ENCODE data around the gene CUL4A. TPM values are rescaled to one million over a fixed set of nuclear protein-coding genes. Genes with fewer than 3 reads are reported as not detected.

The CUL4A gene
- total and polyA plus RNA-seq, 9 of the 15 experiments (the other 6 are each of a cell fraction or from before 2014, with no cell fraction given), result 21.1 to 92.0 (median 63.2) TPM

DNA sequence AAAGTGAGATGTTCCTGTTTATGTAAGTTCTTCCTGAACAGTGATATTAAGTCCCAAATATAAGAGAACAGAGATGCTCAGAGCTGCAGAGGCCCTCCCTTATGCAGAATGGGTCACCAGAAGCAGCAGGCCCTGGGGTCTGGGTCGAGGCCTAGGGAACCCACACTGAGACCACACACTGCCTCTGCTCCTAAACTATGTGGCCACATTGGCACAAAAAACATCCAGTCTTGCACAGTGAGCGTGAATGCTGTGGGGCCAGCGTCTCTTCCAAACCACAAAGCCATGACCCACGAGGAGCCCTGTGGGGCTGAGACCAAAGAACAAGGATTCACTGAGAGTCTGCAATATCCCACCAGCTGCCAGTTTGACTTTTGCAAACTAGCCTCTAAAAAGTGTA is 27.4 kb upstream of the CUL4A start:
- 95% methylated on average over 3 of the region's 4 CpGs for WGBS (ENCODE audit: insufficient coverage, low coverage, missing lambda C conversion rate)
- H3K4me1 ChIP-seq (replicated peaks in 1 of 2; ENCODE audit: control insufficient read depth in 2 of 2, insufficient read depth in 2 of 2, low read length in 2 of 2), result peaks cover 0 to 8% of the 10 kb centered on the region in 2 experiments; a peak in 3 of 5 replicates
- no peaks in the 10 kb centered on the region for H3K9me3 ChIP-seq (replicated peaks; ENCODE audit: control insufficient read depth, insufficient read depth, low read depth, low read length)
- FAIRE-seq, result no peak
- H3K27me3 ChIP-seq (ENCODE audit: control insufficient read depth in 2 of 2, insufficient read depth in 2 of 2, low read length in 2 of 2), result no peaks in the 10 kb centered on the region
- DNase-seq (ENCODE audit: extremely low read depth in 1 of 4, low spot score in 3 of 4), result no peak
- ATAC-seq, result no peak
- H4K20me1 ChIP-seq (replicated peaks; ENCODE audit: control insufficient read depth, insufficient read depth, low read length), result peaks cover 4% of the 10 kb centered on the region
- no peak overlapping the region for H3K9ac ChIP-seq (ENCODE audit: insufficient read depth in 1 of 2, low read depth in 2 of 2, low read length in 2 of 2)
- peaks cover 2% of the 10 kb centered on the region; the same call in 2 of the 3 replicates for H3K79me2 ChIP-seq (ENCODE audit: control insufficient read depth, insufficient read depth, low read length)
- in situ Hi-C loops (cut with MboI) (no loop called here), intact Hi-C loops (cut with micrococcal nuclease) (no loop called here)
- no peak overlapping the region for H2AFZ ChIP-seq (ENCODE audit: low read depth, low read length)
- BruUV-seq (replicated peaks), result no TSS peak
- no peak overlapping the region for H3K27ac ChIP-seq (ENCODE audit: extremely low read depth, low read depth, low read length)
- H3K36me3 ChIP-seq (ENCODE audit: control insufficient read depth, insufficient read depth, low read length), result peaks cover 95% of the 10 kb centered on the region
- H3K4me3 ChIP-seq, result no peak overlapping the region
- no peak overlapping the region for H3K4me2 ChIP-seq (ENCODE audit: insufficient read depth, low read length)
- H3K9me1 ChIP-seq (ENCODE audit: control insufficient read depth, insufficient read depth, low read length), result peaks cover 3% of the 10 kb centered on the region
- ChIA-PET POLR2A (no interaction called here), CTCF (ENCODE audit: low intra/inter-chr PET ratio) (no interaction called here)
- TF ChIP-seq, protein P1, sequence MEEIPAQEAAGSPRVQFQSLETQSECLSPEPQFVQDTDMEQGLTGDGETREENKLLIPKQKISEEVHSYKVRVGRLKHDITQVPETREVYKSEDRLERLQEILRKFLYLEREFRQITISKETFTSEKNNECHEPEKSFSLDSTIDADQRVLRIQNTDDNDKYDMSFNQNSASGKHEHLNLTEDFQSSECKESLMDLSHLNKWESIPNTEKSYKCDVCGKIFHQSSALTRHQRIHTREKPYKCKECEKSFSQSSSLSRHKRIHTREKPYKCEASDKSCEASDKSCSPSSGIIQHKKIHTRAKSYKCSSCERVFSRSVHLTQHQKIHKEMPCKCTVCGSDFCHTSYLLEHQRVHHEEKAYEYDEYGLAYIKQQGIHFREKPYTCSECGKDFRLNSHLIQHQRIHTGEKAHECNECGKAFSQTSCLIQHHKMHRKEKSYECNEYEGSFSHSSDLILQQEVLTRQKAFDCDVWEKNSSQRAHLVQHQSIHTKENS (CRISPR knock-in tag; IDR thresholded peaks at IDR 0.05), result no peak
- TF ChIP-seq TBP (optimal IDR thresholded peaks at IDR 0.05; ENCODE audit: low read depth, low read length), result no peak
- TF ChIP-seq, protein P2, sequence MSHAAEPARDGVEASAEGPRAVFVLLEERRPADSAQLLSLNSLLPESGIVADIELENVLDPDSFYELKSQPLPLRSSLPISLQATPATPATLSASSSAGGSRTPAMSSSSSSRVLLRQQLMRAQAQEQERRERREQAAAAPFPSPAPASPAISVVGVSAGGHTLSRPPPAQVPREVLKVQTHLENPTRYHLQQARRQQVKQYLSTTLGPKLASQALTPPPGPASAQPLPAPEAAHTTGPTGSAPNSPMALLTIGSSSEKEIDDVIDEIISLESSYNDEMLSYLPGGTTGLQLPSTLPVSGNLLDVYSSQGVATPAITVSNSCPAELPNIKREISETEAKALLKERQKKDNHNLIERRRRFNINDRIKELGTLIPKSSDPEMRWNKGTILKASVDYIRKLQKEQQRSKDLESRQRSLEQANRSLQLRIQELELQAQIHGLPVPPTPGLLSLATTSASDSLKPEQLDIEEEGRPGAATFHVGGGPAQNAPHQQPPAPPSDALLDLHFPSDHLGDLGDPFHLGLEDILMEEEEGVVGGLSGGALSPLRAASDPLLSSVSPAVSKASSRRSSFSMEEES (CRISPR knock-in tag; IDR thresholded peaks at IDR 0.05), result no peak
- no peak for TF ChIP-seq BRD4 (IDR thresholded peaks at IDR 0.05)
- TF ChIP-seq, protein P3, sequence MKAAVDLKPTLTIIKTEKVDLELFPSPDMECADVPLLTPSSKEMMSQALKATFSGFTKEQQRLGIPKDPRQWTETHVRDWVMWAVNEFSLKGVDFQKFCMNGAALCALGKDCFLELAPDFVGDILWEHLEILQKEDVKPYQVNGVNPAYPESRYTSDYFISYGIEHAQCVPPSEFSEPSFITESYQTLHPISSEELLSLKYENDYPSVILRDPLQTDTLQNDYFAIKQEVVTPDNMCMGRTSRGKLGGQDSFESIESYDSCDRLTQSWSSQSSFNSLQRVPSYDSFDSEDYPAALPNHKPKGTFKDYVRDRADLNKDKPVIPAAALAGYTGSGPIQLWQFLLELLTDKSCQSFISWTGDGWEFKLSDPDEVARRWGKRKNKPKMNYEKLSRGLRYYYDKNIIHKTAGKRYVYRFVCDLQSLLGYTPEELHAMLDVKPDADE (conservative IDR thresholded peaks at IDR 0.05; ENCODE audit: control insufficient read depth, low read depth, low read length), result no peak
- TF ChIP-seq KLF10 (CRISPR knock-in tag; IDR thresholded peaks at IDR 0.05), result no peak
- TF ChIP-seq PHB2 (IDR thresholded peaks at IDR 0.05; ENCODE audit: low read depth), result no peak
- TF ChIP-seq, protein P4, sequence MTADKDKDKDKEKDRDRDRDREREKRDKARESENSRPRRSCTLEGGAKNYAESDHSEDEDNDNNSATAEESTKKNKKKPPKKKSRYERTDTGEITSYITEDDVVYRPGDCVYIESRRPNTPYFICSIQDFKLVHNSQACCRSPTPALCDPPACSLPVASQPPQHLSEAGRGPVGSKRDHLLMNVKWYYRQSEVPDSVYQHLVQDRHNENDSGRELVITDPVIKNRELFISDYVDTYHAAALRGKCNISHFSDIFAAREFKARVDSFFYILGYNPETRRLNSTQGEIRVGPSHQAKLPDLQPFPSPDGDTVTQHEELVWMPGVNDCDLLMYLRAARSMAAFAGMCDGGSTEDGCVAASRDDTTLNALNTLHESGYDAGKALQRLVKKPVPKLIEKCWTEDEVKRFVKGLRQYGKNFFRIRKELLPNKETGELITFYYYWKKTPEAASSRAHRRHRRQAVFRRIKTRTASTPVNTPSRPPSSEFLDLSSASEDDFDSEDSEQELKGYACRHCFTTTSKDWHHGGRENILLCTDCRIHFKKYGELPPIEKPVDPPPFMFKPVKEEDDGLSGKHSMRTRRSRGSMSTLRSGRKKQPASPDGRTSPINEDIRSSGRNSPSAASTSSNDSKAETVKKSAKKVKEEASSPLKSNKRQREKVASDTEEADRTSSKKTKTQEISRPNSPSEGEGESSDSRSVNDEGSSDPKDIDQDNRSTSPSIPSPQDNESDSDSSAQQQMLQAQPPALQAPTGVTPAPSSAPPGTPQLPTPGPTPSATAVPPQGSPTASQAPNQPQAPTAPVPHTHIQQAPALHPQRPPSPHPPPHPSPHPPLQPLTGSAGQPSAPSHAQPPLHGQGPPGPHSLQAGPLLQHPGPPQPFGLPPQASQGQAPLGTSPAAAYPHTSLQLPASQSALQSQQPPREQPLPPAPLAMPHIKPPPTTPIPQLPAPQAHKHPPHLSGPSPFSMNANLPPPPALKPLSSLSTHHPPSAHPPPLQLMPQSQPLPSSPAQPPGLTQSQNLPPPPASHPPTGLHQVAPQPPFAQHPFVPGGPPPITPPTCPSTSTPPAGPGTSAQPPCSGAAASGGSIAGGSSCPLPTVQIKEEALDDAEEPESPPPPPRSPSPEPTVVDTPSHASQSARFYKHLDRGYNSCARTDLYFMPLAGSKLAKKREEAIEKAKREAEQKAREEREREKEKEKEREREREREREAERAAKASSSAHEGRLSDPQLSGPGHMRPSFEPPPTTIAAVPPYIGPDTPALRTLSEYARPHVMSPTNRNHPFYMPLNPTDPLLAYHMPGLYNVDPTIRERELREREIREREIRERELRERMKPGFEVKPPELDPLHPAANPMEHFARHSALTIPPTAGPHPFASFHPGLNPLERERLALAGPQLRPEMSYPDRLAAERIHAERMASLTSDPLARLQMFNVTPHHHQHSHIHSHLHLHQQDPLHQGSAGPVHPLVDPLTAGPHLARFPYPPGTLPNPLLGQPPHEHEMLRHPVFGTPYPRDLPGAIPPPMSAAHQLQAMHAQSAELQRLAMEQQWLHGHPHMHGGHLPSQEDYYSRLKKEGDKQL (CRISPR knock-in tag; IDR thresholded peaks at IDR 0.05; ENCODE audit: borderline replicate concordance), result no peak
- TF ChIP-seq TBL1XR1 (IDR thresholded peaks at IDR 0.05; ENCODE audit: low read length in 2 of 2), result no peak
- TF ChIP-seq CC2D1A (IDR thresholded peaks at IDR 0.05), result no peak
- TF ChIP-seq ZNF316 (IDR thresholded peaks at IDR 0.05), result no peak
- TF ChIP-seq ZNF561 (CRISPR knock-in tag; conservative IDR thresholded peaks at IDR 0.05), result no peak
- no peak for TF ChIP-seq EP400 (IDR thresholded peaks at IDR 0.05)
- no peak for TF ChIP-seq PHF20 (IDR thresholded peaks at IDR 0.05; ENCODE audit: partially characterized antibody)
- no peak for TF ChIP-seq PRPF4 (IDR thresholded peaks at IDR 0.05; ENCODE audit: insufficient read depth, low read depth, low read length, poor library complexity, severe bottlenecking)

All from K562 (cell line).